ENCODE measurements around the gene MLLT3.

Gene MLLT3

GRCh38 chr9:20441711-20442423, 180.4 kb downstream of the MLLT3 start:
- Histone ChIP-seq H3K4me3 (ENCODE audit: low read depth, low read length) (no peak overlapping the region), H3K4me1 (no peaks in the 10 kb centered on the region), H3K36me3 (no peaks in the 10 kb centered on the region), H3K27me3 (no peaks in the 10 kb centered on the region), H3K9me3 (no peaks in the 10 kb centered on the region)
- no peak for TF ChIP-seq CTCF (IDR thresholded peaks at IDR 0.05; ENCODE audit: low read depth, low read length)
- no peak for DNase-seq

- no peaks in the 10 kb centered on the region for H3K4me1 ChIP-seq
- H3K4me3 ChIP-seq (ENCODE audit: low read depth, low read length), result no peak overlapping the region
- H3K9me3 ChIP-seq, result no peaks in the 10 kb centered on the region
- no peaks in the 10 kb centered on the region for H3K27me3 ChIP-seq
- no peaks in the 10 kb centered on the region for H3K36me3 ChIP-seq
- no peak for TF ChIP-seq CTCF (IDR thresholded peaks at IDR 0.05; ENCODE audit: low read depth, low read length)
- no peak for DNase-seq
Measured at GRCh38 chr9:20441166-20441565, 181.1 kb downstream of the MLLT3 start.

GRCh38 chr9:20437476-20437875, 184.8 kb downstream of the MLLT3 start:
- H3K36me3 ChIP-seq, result no peaks in the 10 kb centered on the region
- no peak overlapping the region for H3K4me3 ChIP-seq (ENCODE audit: low read depth, low read length)
- no peak for TF ChIP-seq CTCF (IDR thresholded peaks at IDR 0.05; ENCODE audit: low read depth, low read length)
- DNase-seq, result no peak
- no peaks in the 10 kb centered on the region for H3K4me1 ChIP-seq
- H3K27me3 ChIP-seq, result no peaks in the 10 kb centered on the region
- no peaks in the 10 kb centered on the region for H3K9me3 ChIP-seq

- no peaks in the 10 kb centered on the region for H3K4me1 ChIP-seq
- H3K9me3 ChIP-seq, result no peaks in the 10 kb centered on the region
- H3K4me3 ChIP-seq (ENCODE audit: low read depth, low read length), result no peak overlapping the region
- TF ChIP-seq CTCF (IDR thresholded peaks at IDR 0.05; ENCODE audit: low read depth, low read length), result no peak
- H3K36me3 ChIP-seq, result no peaks in the 10 kb centered on the region
- DNase-seq, result no peak
- H3K27me3 ChIP-seq, result no peaks in the 10 kb centered on the region
Measured at GRCh38 chr9:20436476-20437195, 185.7 kb downstream of the MLLT3 start.

- no peaks in the 10 kb centered on the region for H3K9me3 ChIP-seq
- H3K36me3 ChIP-seq, result no peaks in the 10 kb centered on the region
- no peaks in the 10 kb centered on the region for H3K27me3 ChIP-seq
- no peak for TF ChIP-seq CTCF (IDR thresholded peaks at IDR 0.05; ENCODE audit: low read depth, low read length)
- no peak overlapping the region for H3K4me3 ChIP-seq (ENCODE audit: low read depth, low read length)
- no peak for DNase-seq
- H3K4me1 ChIP-seq, result no peaks in the 10 kb centered on the region
Measured at GRCh38 chr9:20428976-20429375, 193.3 kb downstream of the MLLT3 start.

- H3K4me3 ChIP-seq (ENCODE audit: low read depth, low read length), result no peak overlapping the region
- no peak for TF ChIP-seq CTCF (IDR thresholded peaks at IDR 0.05; ENCODE audit: low read depth, low read length)
- H3K4me1 ChIP-seq, result no peaks in the 10 kb centered on the region
- no peaks in the 10 kb centered on the region for H3K9me3 ChIP-seq
- H3K36me3 ChIP-seq, result no peaks in the 10 kb centered on the region
- no peak for DNase-seq
- no peaks in the 10 kb centered on the region for H3K27me3 ChIP-seq
Measured at GRCh38 chr9:20427359-20427758, 194.9 kb downstream of the MLLT3 start.

All from BE2C (cell line).